ENCODE results near the gene AP4B1.

- TF ChIP-seq, protein P1, sequence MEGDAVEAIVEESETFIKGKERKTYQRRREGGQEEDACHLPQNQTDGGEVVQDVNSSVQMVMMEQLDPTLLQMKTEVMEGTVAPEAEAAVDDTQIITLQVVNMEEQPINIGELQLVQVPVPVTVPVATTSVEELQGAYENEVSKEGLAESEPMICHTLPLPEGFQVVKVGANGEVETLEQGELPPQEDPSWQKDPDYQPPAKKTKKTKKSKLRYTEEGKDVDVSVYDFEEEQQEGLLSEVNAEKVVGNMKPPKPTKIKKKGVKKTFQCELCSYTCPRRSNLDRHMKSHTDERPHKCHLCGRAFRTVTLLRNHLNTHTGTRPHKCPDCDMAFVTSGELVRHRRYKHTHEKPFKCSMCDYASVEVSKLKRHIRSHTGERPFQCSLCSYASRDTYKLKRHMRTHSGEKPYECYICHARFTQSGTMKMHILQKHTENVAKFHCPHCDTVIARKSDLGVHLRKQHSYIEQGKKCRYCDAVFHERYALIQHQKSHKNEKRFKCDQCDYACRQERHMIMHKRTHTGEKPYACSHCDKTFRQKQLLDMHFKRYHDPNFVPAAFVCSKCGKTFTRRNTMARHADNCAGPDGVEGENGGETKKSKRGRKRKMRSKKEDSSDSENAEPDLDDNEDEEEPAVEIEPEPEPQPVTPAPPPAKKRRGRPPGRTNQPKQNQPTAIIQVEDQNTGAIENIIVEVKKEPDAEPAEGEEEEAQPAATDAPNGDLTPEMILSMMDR (IDR thresholded peaks at IDR 0.05): no peak
- no peak for TF ChIP-seq POLR2A (IDR thresholded peaks at IDR 0.05)
These were observed 43.7 kb downstream of the AP4B1 start for GRCh38 chr1:113860891-113861290.
